Stimulated activated CD8-positive, alpha-beta memory T cell treated with anti-CD3 and anti-CD28 coated beads, Interleukin-4, amount 100 ng/mL, for 1 hour (primary cell): ENCODE measurements around the gene CLEC18C.
"Not testable (repeated sequence)": the region's sequence is repeated elsewhere in the genome, so short reads cannot be mapped to it uniquely, and the experiment has no call there.

Experiments used
- DNase-seq, 2 donors: peaks; one replicate each; pipeline ENCODE4 v3.0.0-alpha.2; 2020; ENCODE audit warnings: low read depth in 2 of 2, low spot score in 1 of 2

Gene CLEC18C

DNA sequence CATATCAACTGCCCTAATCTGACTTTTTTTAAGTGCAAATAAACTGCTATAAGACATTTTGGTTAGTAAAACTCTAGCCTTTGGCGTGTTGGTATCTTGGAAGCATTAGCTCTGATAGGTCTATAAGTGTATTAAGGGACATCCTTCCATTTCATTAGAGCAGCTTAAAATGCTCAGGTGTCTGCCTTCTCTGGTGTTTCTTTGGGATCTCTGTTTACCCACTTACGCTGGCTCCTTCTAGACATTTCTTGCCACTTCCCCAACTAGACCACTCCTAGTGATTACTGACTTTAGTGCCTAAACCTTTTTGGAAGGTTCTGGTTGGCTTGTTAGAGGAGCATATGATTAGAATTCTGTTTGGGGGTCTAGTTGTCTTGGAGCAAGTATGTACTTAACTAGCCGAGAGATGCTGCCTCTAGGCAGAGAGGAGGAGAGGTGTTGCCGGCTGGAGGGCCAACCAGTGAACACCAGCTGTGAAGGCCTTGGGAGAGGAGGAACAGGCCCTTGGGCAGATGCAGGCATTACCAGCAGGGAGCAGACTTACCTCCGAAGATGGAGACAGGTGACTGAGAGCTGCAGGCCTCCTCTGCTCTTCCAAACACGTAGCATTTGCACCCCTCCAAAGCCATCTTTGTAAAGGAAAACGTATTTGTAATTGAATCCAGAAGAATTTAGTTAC, 15.2 kb upstream of the CLEC18C start:
- no peak for DNase-seq

DNA sequence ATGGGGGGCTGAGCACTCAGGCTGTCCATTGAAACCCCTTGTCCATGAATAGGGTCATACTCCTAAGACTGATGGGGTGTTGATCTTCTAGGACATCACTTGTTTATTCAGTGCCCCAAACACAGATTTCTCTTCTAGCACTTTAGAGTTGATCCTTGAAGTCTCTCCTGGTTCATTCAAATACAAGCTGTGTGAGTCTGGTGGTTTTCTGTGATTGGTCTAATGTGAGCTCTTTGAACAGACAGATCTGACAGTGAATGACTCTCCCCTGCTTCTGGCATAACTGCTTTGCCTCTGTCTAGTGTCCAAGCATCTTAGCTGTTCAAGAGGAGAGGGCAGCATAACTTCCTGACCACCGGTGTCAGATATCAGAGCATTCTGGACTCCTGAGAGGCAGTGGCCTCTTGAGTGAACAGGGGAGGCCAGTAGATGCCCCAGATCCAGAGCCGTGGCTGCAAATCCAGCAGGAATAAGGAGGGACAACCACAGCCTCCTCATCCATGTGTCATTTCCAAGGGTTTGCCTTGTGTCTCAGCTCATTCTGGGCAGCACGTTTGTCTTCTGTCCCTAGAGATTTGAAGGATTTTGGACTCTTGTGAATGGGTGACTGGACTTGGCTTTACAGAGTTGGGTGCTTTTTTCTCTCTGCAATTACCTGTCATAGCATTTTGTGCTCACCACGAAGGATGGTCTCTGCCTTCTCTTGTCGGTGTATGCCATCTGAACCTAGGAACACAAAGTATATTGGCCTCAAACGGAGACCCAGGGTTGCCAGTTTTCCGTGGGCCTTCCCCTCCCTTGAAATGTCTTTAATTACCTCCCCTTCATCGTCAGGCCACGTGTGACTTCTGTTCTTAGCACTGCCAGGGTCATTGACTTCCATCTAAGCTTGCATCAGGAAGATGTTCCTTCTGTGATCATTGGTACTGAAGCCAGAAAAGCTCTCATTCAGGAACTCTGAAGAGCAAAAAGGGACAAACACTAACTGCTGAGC, 13.9 kb upstream of the CLEC18C start:
- no peak for DNase-seq

DNA sequence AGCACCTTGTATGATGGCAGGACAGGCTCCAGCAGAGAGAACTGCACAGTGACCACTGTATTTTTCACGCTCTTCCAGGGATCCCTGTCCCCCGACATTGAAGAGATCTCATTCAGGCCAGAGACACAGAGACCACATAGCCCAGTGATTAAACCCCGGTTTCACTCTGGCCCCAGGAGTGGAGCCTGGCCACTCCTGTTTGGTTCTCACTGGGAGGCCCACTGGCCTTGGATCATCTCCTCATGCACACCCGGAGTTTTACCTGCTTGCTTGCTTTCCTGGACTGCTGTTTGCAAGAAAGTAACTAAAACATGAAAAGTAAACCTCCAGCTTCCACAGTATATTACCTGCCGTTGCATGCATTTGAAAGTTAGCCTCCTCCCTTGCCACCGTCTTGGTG, 13.2 kb upstream of the CLEC18C start:
- DNase-seq, result no peak

DNA sequence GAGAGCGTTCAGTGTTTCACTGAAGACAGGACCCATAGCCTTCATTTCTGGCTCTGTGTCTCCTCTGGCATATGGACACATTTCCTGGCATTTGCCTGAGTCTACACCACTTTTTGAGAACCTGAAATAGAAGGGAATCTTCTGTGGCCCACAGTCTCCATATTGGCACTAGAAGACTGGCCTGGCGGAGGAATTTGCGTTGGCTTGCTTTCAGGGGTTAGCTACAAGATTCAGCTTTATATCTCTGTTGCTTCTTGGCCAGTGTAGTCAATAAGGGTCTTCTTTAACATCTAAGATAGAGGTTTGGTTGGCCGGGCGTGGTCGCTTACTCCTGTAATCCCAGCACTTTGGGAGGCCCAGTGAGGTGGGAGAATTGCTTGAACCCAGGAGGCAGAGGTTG, 12.8 kb upstream of the CLEC18C start:
- no peak for DNase-seq

DNA sequence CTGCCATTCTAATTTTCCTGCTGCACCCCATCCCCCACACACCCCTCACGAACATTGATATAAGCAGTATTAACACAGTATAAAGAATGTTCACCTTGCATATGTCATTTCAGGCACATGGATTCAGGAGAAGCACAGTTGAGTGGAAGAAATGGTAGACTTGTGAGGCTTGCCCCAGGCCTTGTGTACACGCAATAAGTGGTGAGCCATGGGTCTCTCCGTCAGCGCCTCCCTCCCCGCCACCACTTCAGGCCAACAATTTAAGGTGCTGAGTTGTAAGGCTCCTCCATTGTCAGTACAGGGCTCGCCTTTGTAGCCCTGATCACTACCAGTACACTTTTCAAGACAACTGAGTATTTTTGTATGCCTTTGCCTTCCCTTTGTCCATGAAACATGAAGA, 12.2 kb upstream of the CLEC18C start:
- DNase-seq, result no peak

DNA sequence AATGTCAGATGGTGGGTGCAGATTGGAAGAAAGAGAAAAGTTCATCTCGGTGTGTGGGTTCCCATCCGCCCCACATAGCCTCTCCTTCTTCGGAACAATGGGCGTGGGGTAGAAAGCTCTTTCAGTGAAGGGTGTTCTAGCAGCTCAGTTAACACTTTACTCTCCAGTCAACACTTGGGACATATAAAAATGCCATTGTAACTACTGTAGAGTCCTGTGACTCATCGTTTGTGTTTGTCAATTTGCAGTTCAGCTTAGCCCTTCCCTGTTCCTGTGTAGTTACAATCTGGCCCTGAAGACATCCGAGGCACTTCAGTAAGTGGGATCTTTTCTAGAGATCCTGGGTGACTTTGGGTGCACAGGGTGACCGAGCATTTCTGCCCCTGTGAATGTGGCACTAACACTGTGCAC, 11.5 kb upstream of the CLEC18C start:
- no peak for DNase-seq

DNA sequence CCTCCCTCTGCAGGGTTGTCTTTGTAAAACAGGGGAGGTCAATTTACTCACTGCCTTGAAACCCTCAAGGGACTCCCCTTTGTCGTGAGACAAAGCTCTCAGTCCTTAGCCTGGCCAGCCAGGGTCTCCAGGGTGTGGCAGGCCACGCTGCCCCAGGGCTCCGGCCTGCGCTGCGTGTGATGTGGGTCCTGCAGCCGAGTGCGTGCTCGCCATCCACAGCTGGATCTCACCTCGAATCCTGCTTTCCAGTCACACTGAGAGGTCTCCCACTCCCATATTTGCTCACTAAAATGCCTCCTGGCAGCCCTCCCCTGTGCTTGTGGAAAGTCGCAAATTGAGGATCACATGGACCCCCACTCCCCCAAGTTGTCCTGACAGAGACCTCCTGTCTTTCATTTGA, 10.0 kb upstream of the CLEC18C start:
- no peak for DNase-seq

DNA sequence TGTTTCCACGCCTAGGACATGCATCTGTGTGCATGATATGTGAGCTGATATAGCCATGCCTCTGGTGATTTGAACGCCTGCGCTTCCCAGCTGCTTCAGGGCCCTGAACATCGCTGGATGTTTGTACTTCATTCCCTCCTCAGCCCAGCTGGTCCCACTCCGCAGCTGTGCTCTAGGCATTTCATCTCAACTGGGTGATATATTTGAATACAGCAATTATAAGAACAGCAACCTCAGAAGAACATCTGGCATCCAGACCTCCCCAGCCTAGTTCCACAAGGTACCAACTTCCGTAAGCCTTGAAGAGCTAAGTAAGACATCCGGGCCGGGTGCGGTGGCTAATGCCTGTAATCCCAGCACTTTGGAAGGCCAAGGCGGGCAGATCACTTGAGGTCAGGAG, 6.9 kb upstream of the CLEC18C start:
- not testable (repeated sequence) for DNase-seq

DNA sequence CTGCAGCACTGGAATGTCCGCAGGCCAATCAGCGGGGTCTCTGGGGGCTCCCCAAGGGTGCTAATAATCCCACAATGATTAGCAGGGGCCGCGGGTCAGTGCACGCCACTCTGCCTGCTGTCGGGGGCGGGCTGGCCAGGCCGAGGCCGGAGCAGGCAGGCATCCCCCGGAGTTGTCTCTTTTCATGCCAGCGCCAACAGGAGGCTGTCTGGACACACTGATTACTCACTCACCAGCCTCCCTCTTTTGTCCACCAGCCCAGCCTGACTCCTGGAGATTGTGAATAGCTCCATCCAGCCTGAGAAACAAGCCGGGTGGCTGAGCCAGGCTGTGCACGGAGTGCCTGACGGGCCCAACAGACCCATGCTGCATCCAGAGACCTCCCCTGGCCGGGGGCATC, 329 bp downstream of the CLEC18C start:
- not testable (repeated sequence) for DNase-seq

DNA sequence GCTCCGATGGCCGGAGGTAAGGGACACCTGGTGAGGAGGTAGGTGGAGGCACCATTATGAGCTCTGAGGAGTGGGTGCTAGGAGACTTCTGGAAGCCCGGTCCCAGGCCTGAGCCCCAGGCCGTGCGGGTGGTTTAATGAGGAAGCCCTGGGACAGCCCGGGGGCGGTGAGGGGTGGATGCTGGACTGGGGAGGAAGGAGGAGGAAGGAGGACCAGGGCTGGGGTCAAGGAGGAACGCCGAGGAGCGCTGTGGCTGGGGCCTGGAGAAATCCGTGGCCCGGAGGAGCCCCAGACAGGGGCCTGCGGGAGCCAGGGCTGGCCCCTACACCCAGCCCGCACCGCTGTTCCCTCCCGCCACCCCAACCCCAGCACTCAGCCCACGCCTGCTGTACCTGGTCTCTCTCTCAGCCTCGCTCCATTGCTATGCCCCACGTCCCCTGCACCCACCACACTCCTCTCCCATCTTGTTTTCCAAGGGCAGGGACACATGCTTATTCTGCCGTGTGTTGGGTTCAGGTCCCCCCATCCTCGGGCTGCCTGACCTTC, 873 bp downstream of the CLEC18C start:
- not testable (repeated sequence) for DNase-seq

DNA sequence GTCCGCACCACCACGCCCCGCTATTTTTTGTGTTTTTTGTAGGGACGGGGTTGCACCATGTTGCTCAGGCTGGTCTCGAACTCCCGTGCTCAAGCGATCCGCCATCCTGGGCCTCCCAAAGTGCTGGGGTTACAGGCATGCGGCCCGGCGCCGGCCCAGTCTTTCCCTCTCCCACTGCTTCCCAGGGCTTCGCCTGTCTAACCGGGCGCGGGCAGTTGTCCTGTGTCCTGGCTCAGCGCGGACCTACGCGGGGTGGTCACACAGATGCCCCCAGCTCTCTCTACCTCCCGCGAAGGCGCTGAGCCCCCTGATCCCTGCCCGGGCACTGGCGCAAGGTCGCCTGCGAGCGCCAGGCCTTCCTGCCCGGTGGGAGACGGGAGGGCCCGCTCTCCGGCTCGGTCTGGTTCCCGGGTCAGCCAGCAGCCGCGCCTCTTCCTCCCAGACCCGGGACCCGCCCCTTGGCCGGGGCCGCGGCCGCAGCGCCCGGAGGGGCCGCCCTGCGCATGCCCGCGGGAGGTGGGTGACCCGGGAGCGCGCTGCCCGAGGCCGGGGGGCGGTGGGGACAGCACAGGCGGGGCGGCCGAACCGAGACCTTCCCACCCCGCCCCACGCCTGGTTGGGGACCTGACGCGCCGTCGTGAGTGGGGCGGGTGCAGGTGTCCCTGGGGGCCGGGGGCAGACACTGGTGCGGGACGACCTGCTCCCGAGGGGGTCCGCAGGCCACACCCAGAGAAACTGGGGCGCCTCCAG, 14.4 kb downstream of the CLEC18C start:
- not testable (repeated sequence) for DNase-seq

DNA sequence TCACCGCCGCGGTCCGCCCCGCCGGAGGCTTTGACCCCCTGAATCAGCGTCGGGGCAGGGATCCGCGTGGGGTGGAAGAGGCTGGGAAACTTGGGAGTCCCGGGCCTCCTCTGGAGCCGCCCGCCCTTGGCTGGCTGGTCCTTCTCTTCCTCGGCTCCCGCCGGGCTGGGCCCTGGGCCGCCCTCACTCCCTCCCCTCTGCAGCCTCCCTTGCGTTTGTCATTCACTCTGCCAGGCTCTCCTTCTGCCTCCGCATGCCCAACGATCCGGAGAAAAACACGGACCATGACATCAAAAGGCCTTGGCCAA, 15.0 kb downstream of the CLEC18C start:
- not testable (repeated sequence) for DNase-seq

DNA sequence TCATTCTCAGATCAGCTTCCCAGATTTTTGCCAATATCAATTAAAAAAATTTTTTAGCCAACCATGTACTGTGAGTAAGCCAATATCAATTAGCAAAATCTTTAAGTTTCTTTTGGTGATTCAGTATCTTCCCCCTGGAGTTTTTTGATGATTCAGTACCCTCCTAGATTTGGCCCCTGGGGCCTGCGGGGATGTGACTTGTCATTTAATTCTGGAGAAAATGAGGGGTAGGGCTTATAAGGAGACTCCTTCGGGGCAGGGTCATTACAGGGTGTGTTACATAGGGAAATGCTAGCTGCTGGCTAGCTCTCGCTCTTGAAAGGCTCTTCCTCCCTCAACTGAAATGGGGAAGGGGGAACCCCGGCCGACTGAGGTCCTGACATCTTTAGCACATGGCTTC, 17.0 kb downstream of the CLEC18C start:
- DNase-seq, result not testable (repeated sequence)

DNA sequence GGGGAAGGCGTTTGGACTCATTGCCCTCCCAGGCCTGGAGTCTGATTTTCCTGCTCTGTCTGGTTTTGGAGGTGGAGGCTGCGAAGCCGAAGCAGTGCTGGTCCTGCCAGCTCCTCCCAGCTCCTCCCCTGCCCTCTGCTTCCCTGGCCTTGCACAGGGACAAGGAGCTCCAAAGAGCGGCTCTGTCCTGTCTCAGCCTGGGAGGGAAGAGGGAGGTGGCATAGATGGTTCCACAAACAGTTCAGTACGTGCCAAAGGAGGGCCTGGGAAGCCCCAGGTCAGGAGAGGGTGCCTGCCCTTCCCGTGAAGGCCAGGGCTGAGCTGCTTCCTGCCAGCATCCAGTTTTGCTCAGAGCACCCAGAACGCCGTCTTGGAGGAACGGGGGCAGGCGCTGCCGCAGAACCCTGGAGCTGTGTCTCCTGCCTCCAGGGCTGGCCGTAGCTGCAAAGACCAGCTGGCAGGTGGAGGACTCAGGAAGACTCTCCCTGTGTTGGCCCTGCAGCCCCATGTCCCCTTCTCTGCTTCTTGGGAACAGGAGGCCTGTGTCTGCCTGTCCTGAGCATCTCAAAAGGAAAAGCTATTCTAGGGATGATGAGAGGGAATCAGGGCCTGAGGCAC, 23.2 kb downstream of the CLEC18C start:
- DNase-seq, result not testable (repeated sequence)

DNA sequence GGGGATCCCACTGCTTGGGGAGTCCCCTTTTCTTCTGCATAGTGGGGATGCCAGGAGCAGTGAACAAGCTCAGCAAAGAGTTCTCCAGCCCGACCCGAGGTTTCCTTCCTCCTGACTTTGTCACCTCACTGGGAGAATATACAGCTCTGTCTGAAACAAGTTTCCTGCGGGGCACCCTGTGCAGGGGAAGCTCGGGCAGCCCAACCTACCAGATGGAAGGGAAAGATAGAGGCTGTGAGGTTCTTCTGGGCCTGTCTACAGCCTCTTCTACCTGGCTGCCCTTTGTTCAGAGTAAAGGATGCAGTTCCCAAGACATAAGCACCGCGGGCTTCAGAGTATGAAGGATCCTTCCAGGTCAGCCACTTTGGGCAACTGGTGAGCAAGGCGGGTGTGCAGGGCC, 24.0 kb downstream of the CLEC18C start:
- DNase-seq, result not testable (repeated sequence)

DNA sequence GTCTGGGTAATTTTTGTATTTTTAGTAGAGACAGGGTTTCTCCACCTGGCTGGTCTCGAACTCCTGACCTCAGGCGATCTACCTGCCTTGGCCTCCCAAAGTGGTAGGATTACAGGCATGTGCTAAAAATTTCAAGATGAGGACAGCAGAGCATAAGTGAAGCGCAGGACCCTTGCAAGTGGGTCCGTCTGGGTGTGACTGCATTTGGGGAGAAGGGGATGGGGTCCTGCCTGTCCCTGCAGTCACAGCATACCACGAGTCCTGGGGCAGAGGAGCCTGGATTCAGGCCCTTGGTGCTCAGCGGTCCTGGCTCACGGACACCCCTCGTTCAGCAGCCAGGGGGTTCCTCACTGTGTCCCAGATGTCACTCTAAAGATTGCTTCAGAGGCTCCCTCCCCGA, 24.6 kb downstream of the CLEC18C start:
- not testable (repeated sequence) for DNase-seq

DNA sequence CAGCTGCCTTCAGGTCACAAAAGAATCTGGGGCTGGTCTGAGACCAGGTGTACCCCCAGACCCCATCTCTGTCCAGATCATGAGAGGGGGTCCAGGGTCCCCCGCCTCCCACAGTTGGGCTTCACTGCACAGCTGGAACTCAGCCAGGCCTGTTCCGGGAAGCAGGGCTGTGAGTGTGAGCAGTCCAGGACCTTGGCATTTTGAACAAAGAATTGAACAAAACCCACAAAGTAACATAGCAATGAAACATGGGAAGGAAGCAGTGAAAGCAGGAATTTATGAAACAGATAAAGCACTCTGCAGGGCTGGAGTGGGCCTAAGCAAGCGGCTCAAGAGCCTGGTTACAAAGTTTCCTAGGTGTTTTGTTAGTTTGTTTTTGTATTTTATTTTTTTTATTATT, 25.1 kb downstream of the CLEC18C start:
- DNase-seq, result not testable (repeated sequence)

DNA sequence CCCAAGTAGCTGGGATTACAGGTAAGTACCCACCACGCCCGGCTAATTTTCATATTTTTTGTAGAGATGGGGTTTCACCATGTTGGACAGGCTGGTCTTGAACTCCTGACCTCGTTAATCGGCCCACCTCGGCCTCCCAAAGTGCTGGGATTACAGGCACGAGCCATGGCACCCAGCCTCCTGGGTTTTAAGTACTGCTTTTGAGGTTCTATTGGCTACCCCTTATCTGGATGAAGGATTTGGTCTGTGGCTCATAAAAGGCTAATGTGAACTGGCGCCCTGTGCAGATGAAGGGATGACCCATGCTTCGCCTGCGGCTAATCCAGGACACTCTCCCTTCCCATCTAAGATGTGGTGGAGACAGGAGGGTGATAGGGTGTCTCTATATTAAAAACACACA, 25.6 kb downstream of the CLEC18C start:
- DNase-seq, result not testable (repeated sequence)

DNA sequence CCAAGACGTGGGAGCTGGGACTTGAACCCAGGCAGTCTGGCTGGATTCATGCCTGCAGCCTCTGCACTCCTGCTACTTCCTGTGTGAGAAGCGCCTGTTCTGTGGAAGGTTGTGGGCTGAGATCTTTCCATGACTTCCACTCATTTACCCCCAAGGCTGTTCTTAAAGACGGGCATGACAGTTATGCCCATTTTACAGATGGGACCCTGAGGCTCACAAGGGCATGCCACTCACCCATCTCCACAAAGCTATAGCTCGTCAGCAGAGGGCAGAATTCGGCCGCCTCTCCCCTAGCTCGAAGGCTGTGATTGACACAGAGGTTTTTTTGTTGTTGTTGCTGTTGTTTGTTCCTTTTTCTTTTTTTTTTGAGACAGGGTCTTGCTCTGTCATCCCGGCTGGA, 26.5 kb downstream of the CLEC18C start:
- not testable (repeated sequence) for DNase-seq

DNA sequence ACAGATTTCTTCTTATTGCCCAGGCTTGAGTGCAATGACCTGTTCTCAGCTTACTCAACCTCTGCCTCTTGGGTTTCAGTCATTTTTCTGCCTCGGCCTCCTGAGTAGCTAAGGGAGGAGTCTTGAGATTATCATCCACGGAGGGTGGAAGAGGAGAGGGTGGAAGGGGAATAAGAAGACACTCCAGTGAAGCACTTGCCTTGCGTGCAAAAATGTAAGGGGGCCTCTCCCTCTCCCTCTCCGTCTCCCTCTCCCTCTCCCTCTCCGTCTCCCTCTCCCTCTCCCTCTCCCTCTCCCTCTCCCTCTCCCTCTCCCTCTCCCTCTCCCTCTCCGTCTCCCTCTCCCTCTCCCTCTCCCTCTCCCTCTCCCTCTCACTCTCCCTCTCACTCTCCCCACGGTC, 29.9 kb downstream of the CLEC18C start:
- not testable (repeated sequence) for DNase-seq

DNA sequence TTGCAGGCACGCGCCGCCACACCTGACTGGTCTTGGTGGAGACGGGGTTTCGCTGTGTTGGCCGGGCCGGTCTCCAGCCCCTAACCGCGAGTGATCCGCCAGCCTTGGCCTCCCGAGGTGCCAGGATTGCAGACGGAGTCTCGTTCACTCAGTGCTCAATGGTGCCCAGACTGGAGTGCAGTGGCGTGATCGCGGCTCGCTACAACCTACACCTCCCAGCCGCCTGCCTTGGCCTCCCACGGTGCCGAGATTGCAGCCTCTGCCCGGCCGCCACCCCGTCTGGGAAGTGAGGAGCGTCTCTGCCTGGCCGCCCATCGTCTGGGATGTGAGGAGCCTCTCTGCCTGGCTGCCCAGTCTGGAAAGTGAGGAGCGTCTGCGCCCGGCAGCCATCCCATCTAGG, 30.4 kb downstream of the CLEC18C start:
- DNase-seq, result not testable (repeated sequence)
